Keratinocyte (primary cell): Measurements from ENCODE around the gene CUZD1. TPM values are rescaled to one million over a fixed set of nuclear protein-coding genes. Genes with fewer than 3 reads are reported as not detected.

ENCODE experiments used
- DNase-seq: peaks from one replicate; pipeline ENCODE4 v3.0.0-alpha.2; 2011; ENCODE audit warnings: low read depth, missing footprints, low spot score
- FAIRE-seq: peaks from 2 replicates; lab custom pipeline; 2011; peaks lifted over from hg19 to GRCh38; lab: Jason Lieb, UNC
- H2AFZ ChIP-seq: 2 replicates; pipeline ENCODE4 v1.6.0; 2012; ENCODE audit warnings: low read length, control low read depth, inconsistent platforms; ENCODE audit not compliant: control insufficient read depth
- H3K27ac ChIP-seq: 2 replicates; pipeline ENCODE4 v1.5.1; 2011; ENCODE audit warnings: low read length; ENCODE audit not compliant: control insufficient read depth, insufficient read depth
- H3K27me3 ChIP-seq: 3 replicates; pipeline ENCODE4 v1.6.0; 2011; ENCODE audit warnings: low read length; ENCODE audit not compliant: control insufficient read depth, insufficient read depth; ENCODE audit errors: extremely low read depth
- H3K36me3 ChIP-seq, 2 experiments: 2 replicates in 1 of 2; 3 replicates in 1 of 2; pipeline ENCODE4 v1.5.1; 2011; ENCODE audit warnings: low read length in 2 of 2, mild to moderate bottlenecking in 1 of 2; ENCODE audit not compliant: control insufficient read depth in 2 of 2, insufficient read depth in 2 of 2; ENCODE audit errors: extremely low read depth in 1 of 2
- H3K4me1 ChIP-seq: 3 replicates; pipeline ENCODE4 v1.5.1; 2011; ENCODE audit warnings: low read length; ENCODE audit not compliant: control insufficient read depth, insufficient read depth; ENCODE audit errors: extremely low read depth
- H3K4me2 ChIP-seq: 3 replicates; pipeline ENCODE4 v1.6.0; 2011; ENCODE audit warnings: low read depth, low read length; ENCODE audit not compliant: control insufficient read depth, insufficient read depth; ENCODE audit errors: extremely low read depth
- H3K4me3 ChIP-seq, 3 experiments: fragments of 200-600 bp in 1 of 3; sonication (generic) in 1 of 3; 2 replicates in 2 of 3; 3 replicates in 1 of 3; pipeline ENCODE4 v1.5.1; 2011 to 2016; ENCODE audit warnings: low read length in 3 of 3, mild to moderate bottlenecking in 3 of 3, control low read depth in 2 of 3, inconsistent platforms in 1 of 3, low read depth in 1 of 3, mixed read lengths in 1 of 3, mixed run types in 1 of 3, moderate library complexity in 1 of 3; ENCODE audit not compliant: control insufficient read depth in 2 of 3, insufficient read depth in 2 of 3; ENCODE audit errors: extremely low read depth in 1 of 3
- H3K79me2 ChIP-seq: 2 replicates; pipeline ENCODE4 v1.6.0; 2012; ENCODE audit warnings: low read length; ENCODE audit not compliant: control insufficient read depth, insufficient read depth
- H3K9ac ChIP-seq: 3 replicates; pipeline ENCODE4 v1.6.0; 2011; ENCODE audit warnings: low read length; ENCODE audit not compliant: control insufficient read depth, insufficient read depth; ENCODE audit errors: extremely low read depth
- H3K9me1 ChIP-seq: 3 replicates; pipeline ENCODE4 v1.6.0; 2011; ENCODE audit warnings: low read length; ENCODE audit not compliant: control insufficient read depth, insufficient read depth; ENCODE audit errors: extremely low read depth
- H3K9me3 ChIP-seq: 2 replicates; pipeline ENCODE4 v1.5.1; 2012; ENCODE audit warnings: low read depth, low read length; ENCODE audit not compliant: control insufficient read depth
- H4K20me1 ChIP-seq: 3 replicates; pipeline ENCODE4 v1.6.0; 2011; ENCODE audit warnings: low read length; ENCODE audit not compliant: control insufficient read depth, insufficient read depth; ENCODE audit errors: extremely low read depth
- CTCF ChIP-seq, 3 experiments: IDR thresholded peaks in 1 of 3; conservative IDR thresholded peaks in 1 of 3; optimal IDR thresholded peaks in 1 of 3; 2 replicates in 2 of 3; 3 replicates in 1 of 3; pipeline versions ENCODE3 to v1.5.1; 2011; ENCODE audit warnings: low read length in 3 of 3, mild to moderate bottlenecking in 3 of 3, moderate library complexity in 2 of 3, control low read depth in 1 of 3, inconsistent platforms in 1 of 3; ENCODE audit not compliant: insufficient read depth in 2 of 3; ENCODE audit errors: extremely low read depth in 1 of 3
- EZH2 ChIP-seq: IDR thresholded peaks from one replicate; pipeline ENCODE4 v1.6.1; 2012; ENCODE audit warnings: inconsistent platforms, mild to moderate bottlenecking, low read length, moderate library complexity
- dilution Hi-C: fragments of 300-500 bp; cut with MboI; formaldehyde crosslinking; loops from one replicate; pipeline ENCODE4 v1.7.0; 2020; ENCODE audit warnings: low sequenced_read_pairs; ENCODE audit not compliant: extremely low pct_ligation_motif_present
- polyA plus RNA-seq, 5 experiments: library from polyadenylated mRNA; depleted of rRNA in 3 of 5; stranded (reverse) in 3 of 5; stranded (forward) in 1 of 5; unstranded in 1 of 5; fragments of >200 nt; gene quantifications; 1 replicate in 1 of 5; 2 replicates in 3 of 5; 3 replicates in 1 of 5; pipeline versions ENCODE4 v1.2.1 to v1.2.3, GENCODE V29; 2011 to 2012; ENCODE audit warnings: missing spikeins in 2 of 5, low read depth in 1 of 5, low replicate concordance in 1 of 5

The CUZD1 gene
- polyA plus RNA-seq, 1 donor (not counting 4 experiments of a cell fraction or from before 2014, with no cell fraction given) = 0.93 TPM

DNA sequence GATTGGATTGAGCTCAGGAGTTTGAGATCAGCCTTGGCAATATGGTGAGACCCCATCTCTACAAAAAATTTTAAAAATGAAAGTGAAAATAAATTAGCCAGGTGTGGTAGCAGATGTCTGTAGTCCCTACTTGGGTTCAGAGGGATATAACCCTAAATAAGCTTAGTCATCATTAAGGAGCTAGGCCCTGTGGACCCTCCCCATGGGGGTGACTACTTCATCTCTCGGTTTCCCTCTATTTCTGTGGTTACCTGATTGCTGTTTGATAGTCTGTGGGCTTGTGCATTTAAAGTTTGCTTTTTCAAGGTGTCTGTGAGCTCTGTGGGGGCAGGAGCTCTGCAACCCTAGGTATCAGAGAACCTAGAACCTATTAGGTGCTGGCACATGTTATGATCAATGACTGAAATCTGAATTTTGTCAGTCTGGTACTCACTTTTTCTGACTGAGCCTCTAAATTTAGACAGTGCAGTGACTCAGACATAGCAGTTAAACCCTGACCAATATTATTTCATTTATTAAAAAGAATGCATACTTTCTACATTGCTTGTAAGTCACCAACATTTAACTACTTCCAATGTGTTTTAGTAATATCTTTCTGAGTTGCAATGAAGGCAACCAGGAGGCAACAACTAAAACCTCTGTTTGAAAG, 8.1 kb upstream of the CUZD1 start:
- no peaks in the 10 kb centered on the region for H3K9me3 ChIP-seq
- peaks cover 39% of the 10 kb centered on the region for H3K4me1 ChIP-seq
- TF ChIP-seq CTCF (optimal IDR thresholded peaks at IDR 0.05 in 1 of 3, IDR thresholded peaks at IDR 0.05 in 1 of 3, conservative IDR thresholded peaks at IDR 0.05 in 1 of 3; ENCODE audit: extremely low read depth in 1 of 3, insufficient read depth in 2 of 3, low read length in 3 of 3) = no peak
- H3K79me2 ChIP-seq = no peaks in the 10 kb centered on the region
- H2AFZ ChIP-seq = no peak overlapping the region
- H3K27ac ChIP-seq = peak overlapping the region; percentile 19
- dilution Hi-C loops = no loop called here
- H3K4me3 ChIP-seq = no peak overlapping the region
- no peak overlapping the region for H3K9ac ChIP-seq
- no peak overlapping the region for H3K4me2 ChIP-seq
- no peak for FAIRE-seq
- no peaks in the 10 kb centered on the region for H3K27me3 ChIP-seq
- H3K9me1 ChIP-seq = no peaks in the 10 kb centered on the region
- no peak for DNase-seq
- H4K20me1 ChIP-seq = no peaks in the 10 kb centered on the region
- H3K36me3 ChIP-seq = peaks cover 2 to 6% of the 10 kb centered on the region in 2 experiments

- no peak overlapping the region for H3K27ac ChIP-seq
- peaks cover 6 to 10% of the 10 kb centered on the region in 2 experiments for H3K36me3 ChIP-seq
- DNase-seq (no peak), FAIRE-seq (peak; percentile 67)
- H3K4me1 ChIP-seq = peaks cover 39% of the 10 kb centered on the region
- TF ChIP-seq EZH2 = no peak
- no peak for TF ChIP-seq CTCF (optimal IDR thresholded peaks at IDR 0.05 in 1 of 3, IDR thresholded peaks at IDR 0.05 in 1 of 3, conservative IDR thresholded peaks at IDR 0.05 in 1 of 3; ENCODE audit: extremely low read depth in 1 of 3, insufficient read depth in 2 of 3, low read length in 3 of 3)
- no peaks in the 10 kb centered on the region for H3K9me1 ChIP-seq
- H3K79me2 ChIP-seq = no peaks in the 10 kb centered on the region
- no peaks in the 10 kb centered on the region for H4K20me1 ChIP-seq
- no peaks in the 10 kb centered on the region for H3K27me3 ChIP-seq
- no peaks in the 10 kb centered on the region for H3K9me3 ChIP-seq
- no peak overlapping the region for H2AFZ ChIP-seq
- H3K9ac ChIP-seq = no peak overlapping the region
- dilution Hi-C loops = no loop called here
- H3K4me3 ChIP-seq = no peak overlapping the region
- H3K4me2 ChIP-seq = peak overlapping the region; percentile 16
Observed at GRCh38 chr10:122852261-122852660, 6.6 kb upstream of the CUZD1 start.
